Stimulated activated CD8-positive, alpha-beta memory T cell treated with anti-CD3 and anti-CD28 coated beads, Interleukin-15, amount 100 ng/mL, for 1 hour (primary cell): ENCODE measurements around the gene ANXA2R.
"Not testable (repeated sequence)": the region's sequence is repeated elsewhere in the genome, so short reads cannot be mapped to it uniquely, and the experiment has no call there.

Source experiments
- DNase-seq: peaks from one replicate; pipeline ENCODE4 v3.0.0-alpha.2; 2020; ENCODE audit warnings: low read depth

ANXA2R gene

DNA sequence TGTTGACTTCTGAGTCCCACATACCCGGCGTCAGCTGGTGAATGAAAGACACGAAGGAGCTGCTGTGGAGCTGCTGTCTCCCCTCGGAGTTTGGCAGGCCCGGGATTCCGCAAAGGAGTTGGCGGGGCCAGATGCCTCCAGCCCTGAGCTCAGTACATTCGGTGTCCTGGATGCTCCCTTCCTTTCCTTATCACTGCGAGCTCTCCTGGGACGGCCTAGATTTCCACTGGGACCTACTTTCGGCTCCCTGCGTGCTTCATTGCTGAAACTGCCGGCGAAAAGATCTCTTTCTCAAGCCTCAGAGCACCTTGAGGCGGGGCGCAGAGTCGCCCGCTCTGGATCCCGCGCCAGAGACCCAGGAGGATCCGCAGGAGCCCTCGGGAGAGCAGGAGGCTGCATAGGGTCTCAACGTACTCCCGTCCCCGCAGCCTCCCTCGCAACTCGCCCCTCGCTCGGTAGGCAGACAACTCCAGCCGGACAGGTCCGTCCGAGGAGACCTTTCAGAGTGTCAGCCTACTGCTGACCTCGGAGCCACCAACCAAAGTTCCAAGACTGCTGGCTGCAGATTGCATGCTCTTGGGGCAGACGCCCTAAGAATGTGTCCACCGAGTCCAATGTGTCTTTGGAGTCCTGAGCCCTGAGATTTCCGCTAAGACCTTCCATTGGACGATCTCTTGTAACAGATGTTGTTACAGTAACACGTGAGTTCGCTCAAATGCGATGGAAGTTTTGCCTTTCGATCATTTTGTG lies 6.1 kb downstream of the ANXA2R start:
- no peak for DNase-seq

DNA sequence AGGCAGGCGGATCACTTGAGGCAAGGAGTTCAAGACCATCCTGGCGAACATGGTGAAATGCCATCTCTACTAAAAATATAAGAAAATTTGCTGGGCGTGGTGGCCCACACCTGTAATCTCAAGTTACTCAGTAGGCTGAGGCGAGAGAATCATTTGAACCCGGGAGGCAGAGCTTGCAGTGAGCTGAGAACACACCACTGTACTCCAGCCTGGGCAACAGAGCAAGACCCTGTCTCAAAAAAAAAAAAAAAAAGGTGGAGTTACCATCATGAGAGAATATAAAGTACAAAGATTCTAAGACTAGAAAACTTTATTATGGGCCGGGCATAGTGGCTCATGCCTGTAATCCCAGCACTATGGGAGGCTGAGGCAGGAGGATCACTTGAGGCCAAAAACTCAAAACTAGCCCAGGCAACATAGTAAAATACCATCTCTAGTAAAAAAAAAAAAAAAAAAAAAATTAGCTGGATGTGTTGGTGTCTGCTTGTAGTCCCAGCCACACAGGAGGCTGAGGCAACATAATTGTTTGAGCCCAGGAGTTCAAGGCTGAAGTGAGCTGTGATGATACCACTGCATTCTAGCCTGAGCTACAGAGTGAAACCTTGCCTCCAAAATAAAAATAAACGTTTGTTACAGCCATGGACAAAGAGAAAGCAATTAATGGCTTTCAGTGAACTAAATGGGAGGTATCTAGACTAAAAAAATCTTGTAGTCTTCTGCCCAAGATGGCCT lies 12.9 kb downstream of the ANXA2R start:
- DNase-seq, result no peak

DNA sequence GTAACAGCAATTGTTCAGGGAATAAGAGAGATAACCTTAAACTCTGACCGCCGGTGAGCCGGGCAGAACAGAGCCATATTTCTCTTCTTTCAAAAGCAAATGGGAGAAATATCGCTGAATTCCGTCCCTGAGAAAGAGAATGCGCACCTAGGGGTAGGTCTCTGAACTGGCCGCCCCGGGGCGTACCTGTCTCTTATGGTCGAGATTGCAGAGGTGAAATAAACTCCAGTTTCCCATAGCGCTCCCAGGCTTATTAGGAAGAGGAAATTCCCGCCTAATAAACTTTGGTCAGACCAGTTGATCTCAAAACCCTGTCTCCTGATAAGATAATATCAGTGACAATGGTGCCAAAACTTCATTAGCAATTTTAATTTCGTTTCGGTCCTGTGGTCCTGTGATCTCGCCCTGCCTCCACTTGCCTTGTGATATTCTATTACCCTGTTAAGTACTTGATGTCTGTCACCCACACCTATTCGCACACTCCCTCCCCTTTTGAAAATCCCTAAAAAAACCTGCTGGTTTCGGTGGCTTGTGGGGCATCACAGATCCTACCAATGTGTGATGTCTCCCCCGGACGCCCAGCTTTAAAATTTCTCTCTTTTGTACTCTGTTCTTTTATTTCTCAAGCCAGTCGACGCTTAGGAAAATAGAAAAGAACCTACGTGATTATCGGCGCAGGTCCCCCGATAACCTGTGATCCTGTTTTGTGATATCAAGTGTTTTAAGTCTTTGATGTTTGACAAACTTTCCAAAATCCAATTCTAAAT lies 14.8 kb downstream of the ANXA2R start:
- DNase-seq, result not testable (repeated sequence)

DNA sequence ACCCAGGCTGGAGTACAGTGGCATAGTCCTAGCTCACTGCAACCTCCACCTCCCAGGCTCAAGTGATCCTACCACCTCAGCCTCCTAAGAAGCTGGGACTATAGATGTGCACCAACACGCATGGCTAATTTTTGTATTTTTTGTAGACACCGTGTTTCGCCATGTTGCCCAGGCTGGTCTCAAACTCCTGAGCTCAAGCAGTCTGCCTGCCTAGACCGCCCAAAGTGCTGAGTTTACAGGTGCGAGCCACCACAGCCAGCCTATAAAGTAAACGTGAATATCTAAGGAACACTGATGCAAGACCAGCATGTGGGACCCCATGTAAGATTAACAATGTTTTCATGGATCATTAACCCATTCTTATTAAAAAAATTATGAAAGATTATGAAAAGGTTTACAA lies 15.9 kb downstream of the ANXA2R start:
- DNase-seq, result no peak

DNA sequence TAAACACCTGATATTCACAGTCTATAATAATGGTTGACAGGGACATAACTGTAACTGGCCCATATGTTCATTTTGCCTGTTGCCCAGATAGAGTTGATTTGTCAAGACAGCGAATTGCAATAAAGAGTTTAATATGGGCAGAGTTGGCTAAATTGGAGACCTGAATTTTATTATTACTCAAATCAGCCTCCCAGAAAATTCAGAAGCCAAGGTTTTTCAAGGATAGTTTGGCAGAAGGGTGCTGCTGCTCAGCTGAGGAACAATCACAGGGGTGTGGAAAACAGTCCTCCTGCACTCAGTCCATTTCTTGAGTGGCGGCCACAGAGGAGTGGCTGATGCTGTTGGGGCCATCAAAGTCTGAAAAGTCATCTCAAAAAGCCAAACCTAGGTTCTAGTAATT lies 19.0 kb downstream of the ANXA2R start:
- DNase-seq, result no peak

DNA sequence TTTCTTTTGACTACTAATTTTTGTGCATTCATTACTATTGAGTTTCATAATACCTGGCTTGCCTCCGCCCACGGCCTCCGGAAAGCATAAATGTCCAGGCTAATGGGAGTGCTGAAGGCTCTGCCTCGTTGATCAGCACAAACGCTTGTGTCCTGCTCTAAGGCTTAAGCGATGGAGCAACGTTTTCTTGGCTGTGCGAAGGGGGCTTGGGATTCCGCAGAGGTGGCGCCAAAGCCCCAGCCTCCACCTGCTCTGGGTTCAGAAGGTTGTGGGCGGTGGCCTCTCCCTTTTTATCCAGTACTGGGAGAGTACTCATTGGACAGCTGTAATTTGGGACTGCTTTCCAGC lies 19.7 kb downstream of the ANXA2R start:
- DNase-seq, result no peak

DNA sequence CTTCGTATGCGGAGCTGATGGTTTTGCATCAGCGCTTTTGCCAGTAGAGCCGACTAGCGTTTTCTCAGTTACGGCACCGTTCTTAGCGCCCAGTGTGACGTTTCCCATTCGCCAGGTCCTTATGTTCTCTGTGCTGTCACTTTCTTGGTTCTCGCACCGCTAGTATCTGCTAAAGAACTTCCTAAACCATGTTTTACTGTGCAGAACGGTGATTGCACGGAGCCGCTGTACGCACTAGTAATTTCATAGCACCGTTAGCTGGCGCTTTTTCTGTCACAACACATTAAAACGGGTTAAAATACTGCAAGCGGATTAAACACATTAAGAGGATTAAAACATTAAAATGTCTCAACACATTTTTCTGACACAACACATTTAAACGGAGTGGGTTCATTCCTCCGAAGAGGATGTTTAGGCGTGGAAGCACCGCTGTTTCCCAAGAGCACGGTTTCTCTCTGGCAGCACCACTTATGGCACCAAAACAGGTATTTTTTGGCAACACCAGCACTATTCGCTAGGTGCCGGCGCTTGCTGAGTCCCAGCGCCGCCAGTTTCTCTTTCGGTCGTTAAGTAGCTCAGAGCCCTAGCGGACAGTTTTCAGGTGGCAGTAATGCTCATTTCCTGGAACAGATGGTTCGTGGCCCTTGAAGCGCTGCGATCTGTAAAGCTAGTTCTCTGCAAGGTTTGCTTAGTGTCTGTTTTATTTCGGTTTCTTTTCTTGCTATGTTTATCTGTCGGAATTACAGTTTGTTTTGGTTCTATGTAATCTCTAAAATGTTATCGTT lies 20.3 kb downstream of the ANXA2R start:
- no peak for DNase-seq

DNA sequence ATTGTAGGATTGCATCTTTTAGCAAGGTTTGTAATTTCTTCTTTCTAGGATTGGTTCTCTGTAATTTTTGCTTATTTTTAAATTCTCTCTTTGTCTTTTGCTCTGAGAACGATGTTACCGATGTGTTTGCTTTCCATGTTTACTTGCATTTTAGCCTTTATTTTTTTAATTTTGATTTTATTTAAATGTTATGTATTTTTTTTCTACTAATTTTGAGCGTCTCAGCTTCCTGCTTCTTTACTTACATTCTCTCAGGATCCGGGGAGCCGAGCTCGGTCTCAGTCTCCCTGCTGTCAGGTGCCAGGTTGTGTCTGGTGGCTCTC lies 20.9 kb downstream of the ANXA2R start:
- no peak for DNase-seq

DNA sequence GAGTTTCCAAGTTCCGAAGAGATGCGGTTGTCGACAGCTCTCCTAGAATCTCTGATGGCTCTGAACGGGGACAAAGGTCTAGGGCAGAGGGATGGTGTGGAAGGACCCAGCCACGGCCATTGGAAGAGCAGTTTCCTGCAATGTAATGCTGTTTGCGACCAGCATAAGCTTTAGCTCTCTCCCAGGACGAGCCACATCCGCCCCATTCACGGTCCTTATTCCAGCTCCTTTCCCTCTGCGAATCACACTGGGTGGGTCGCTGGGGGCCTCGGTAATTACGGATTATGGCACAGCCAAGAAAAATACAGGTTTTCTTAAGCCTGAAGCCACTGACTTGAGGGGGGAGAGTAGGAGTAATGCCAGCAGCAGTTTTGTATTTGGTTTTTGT lies 22.7 kb downstream of the ANXA2R start:
- DNase-seq, result no peak

DNA sequence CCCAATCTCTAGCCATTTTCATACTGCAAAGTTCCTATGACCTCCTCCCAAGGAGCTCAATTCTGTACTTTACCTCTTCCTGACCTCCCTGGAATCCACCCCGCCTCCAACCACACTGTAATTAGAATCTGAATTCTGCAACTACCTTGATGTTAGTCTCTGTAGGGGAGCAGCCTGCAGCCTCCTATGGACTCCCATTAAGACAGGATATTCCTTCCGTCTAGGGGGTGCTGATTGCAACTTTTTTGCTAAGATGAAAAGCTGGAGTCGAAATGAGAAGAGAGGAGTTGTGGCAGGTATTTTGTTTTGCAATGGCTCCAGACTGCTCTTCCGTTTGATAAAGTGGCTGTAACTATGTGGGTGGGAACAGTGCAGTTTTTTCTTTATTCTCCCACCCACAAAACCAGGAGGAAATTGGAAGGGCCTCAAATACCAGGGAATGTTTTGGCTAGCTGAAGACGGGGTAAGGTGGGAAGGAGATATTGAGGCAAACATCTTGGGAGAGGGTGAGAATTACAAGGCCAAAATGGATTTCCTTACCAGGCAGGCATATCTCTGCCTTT lies 23.8 kb downstream of the ANXA2R start:
- DNase-seq, result no peak

DNA sequence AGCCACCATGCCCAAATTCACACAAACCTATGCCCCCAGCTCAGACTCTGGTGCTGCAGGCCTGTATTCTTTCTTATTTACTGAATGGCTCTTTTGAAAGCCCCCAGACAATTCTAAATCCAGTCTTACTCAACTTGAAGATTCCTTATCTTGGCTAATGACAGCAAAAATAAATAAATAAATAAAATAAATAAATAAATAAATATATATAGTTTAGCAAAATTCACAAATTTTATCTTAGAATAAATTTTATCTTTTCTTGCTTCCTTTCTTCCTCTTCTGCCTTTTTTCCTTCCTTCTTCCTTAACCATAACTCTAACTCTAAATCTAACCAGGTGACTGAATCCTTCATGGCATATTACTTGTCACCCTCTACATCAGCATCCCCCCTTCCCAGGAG lies 25.6 kb downstream of the ANXA2R start:
- no peak for DNase-seq

DNA sequence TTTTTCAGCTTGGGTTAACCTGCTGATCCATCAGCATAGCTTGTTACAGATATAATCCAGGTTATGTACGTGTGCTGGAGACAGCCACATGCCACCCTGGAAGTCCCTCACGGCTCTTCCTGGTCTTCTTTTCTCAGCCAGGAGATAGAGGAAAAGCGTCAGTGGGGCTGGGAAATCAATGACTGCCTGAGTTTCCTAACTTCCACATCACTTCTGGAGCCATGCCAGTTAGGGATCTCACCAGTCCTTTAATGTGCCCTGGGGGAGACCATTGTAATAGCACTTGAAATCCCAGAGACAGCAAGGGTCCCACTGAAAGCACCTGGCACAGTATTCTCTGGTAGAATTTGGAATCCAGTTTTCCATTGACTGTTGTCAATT lies 29.2 kb downstream of the ANXA2R start:
- no peak for DNase-seq

DNA sequence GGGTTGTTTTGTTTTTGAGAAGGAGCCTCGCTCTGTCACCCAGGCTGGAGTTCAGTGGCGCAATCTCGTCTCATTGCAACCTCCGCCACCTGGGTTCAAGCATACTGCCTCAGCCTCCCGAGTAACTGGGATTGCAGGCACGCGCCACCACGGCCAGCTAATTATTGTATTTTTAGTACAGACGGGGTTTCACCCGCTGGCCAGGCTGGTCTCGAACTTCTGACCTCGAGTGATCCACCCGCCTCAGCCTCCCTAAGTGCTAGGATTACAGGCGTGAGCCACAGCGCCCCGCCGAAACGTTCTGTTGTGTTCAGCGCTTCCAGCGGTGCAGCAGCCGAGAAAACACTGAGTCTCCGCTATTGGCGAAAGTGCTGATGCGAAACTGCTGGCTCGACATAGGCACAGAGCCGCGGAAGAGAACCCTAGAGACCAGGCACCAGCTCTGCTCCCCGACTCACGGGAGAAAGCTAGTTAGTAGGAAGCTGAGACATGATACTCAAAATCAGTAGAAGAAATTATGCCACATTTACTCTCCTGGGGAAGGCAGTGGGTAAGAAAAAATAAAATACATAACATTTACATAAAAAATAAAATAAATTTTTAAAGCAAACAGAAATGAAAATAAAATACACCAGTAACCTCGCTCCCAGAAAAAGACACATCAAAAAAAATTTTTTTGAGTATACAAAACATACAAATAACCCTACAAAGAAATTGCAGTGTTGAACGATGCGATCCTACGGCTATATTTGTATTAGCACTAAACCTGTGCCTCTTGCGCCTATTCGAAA lies 31.6 kb downstream of the ANXA2R start:
- peak; percentile 90 for DNase-seq

DNA sequence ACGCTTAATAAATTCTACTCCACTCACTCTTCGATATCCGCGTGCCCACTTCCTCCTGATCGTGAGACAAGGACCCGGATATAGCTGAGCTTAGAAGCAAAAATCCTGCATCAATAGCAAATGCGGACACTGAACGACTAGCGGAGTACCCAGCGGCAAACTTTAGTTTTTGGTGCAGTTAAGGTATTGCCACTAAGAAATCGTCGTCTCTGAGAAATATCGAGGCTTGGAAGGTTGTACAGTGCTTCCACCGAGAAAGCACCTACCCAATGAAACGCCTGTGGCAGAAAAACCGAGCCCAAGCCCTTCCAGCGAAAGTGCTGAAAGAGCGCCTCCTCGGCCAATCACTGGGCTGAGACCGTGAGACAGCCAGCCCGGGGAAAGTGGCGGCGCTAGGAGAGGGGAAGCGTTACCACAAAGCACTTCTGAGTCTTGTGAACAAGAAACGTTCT lies 32.2 kb downstream of the ANXA2R start:
- DNase-seq, result no peak

DNA sequence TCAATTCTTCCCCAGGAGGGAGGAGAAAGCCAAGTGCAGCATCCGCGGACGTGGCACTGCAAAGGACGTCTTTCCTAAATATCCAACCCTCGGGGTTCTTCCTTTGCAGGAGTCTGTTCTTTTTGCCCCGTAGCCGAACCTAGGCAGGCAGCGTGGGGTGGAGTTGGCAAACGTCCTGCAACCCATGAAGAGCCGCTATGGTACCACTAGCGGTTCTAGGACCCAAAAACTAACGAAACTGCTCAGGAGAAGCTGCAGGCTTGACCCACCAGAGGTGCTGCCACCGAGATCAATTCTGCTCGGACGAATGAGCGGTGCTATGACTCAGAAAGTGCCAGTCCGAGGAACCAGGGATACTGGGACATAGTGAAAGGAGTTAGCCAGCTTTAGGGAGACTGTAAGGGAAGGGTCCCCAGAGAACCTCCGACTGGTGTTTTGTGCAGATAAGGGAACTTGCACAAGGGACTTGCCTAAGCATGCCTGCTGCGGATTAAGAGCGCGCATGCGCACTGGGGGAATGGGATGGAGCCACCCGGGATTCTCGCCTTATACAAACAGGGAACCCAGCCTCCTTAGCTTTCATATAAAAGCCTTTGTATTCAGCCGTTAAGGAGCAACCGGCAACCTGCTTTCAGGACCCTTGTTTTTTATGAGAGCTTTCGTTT lies 32.7 kb downstream of the ANXA2R start:
- DNase-seq, result no peak

DNA sequence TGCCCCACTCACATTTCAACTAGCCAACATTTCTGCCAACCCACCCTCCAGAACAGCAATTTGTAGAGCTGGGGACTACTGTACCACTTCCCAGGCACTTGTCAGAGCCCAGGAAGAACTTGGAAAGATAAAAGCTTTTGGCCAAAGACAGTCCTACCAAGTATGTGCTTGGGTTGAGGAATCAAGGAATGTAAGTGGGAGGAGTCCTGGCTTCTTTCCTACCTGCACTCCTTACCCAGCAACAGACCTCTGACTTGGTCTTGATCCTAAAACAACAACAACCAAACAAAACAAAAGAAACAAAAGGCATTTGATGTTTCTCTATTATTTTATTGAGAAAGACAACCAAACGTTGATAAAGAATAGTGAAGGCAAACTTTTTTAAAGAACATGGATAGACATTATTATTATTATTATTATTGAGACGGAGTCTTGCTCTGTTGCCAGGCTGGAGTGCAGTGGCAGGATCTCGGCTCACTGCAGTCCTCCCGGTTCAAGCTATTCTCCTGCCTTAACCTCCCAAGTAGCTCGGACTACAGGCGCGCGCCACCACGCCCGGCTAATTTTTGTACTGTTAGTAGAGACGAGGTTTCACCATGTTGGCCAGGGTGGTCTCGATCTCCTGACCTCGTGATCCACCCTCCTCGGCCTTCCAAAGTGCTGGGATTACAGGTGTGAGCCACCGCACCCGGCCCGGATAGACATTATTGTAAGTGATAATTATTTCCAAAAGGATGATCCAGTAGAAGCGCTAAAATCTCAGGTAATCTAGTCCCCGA lies 33.5 kb downstream of the ANXA2R start:
- DNase-seq, result no peak

DNA sequence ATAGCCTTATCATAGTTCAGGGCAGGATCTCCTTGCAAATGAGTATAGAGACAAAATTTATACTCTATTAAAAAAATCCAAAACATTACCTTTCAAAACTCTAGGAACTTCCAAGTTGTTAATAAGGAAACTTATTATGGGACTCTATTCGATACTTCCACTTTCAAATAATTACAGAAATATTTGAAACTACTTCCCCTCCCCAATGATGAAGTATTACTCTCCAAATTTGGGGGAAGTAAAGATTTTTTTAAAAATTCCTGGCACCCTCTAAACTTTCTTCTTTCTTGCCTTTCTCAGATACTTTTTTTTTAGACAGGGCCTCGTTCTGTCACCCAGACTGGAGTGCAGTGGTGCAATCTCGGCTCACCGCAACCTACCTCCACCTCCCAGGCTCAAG lies 35.1 kb downstream of the ANXA2R start:
- DNase-seq, result no peak

DNA sequence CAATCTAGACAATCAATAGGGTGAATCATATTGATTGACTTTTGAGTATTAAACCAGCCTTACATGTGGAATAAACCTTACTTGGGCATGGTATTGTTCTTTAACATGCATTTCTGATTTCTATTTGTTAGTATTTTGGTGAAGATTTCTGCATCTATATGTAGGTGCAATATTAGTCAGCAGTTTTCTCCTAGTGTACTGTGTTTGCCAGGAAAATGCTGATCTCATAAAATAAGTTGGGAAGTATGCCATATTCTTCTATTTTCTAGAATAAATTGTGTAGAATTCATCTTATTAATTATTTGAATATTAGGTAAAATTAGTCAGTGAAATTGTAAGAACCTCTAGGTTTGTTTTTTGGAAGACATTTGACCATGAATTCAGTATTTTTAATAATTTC lies 38.4 kb downstream of the ANXA2R start:
- DNase-seq, result no peak

DNA sequence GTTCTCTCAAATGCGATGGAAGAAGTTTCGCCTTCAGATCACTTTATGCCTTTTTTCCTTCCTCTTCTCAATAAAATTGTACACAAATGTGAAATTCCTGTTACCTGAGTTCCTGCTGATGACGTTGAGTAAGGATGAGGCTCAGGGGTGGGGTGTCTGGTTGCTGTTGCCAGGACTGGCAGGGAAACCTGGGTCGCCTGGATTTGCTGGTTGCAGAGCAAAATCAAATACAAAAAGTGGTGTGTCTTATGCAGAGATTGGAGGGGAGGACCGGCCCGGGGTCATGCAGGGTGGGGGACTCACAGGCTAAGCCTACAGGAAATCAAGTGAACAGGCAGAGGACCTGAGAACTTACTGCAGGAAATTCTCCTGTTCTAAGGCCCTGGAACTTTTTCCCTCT lies 39.2 kb downstream of the ANXA2R start:
- DNase-seq, result no peak
